Gastrocnemius medialis (tissue), 4 donors: ENCODE measurements around the gene SUGCT. TPM values are rescaled to one million over a fixed set of nuclear protein-coding genes. Genes with fewer than 3 reads are reported as not detected.

Source experiments
- ATAC-seq, 2 donors: fragments of 150-250 bp; one replicate each; pipeline ENCODE4 v1.9.1; 2016
- DNase-seq, 2 donors: peaks; one replicate each; pipeline ENCODE4 v3.0.0-alpha.2; 2019
- H3K27ac ChIP-seq, 4 donors: fragments of 200-600 bp; sonication (generic); 1 replicate in 1 of 4; 2 replicates in 3 of 4; pipeline ENCODE4 v1.5.1; 2016 to 2018; ENCODE audit warnings: mild to moderate bottlenecking in 2 of 4, moderate library complexity in 1 of 4
- H3K27me3 ChIP-seq, 3 donors: fragments of 200-600 bp; sonication (generic) in 2 of 3; 1 replicate in 1 of 3; 2 replicates in 2 of 3; pipeline versions ENCODE4 v1.5.1 to v1.6.0; 2016 to 2019; ENCODE audit warnings: mild to moderate bottlenecking in 1 of 3, moderate library complexity in 1 of 3
- H3K36me3 ChIP-seq, 2 donors: fragments of 200-600 bp; sonication (generic) in 1 of 2; one replicate each; pipeline ENCODE4 v1.5.1; 2017 to 2018
- H3K4me1 ChIP-seq, 2 donors: fragments of 200-600 bp; sonication (generic) in 1 of 2; one replicate each; pipeline ENCODE4 v1.5.1; 2016 to 2017; ENCODE audit warnings: mild to moderate bottlenecking in 2 of 2
- H3K4me3 ChIP-seq, 4 donors: fragments of 200-600 bp; sonication (generic) in 3 of 4; 1 replicate in 1 of 4; 2 replicates in 3 of 4; pipeline ENCODE4 v1.5.1; 2016 to 2019; ENCODE audit warnings: mild to moderate bottlenecking in 2 of 4
- H3K9me3 ChIP-seq, 3 donors: fragments of 200-600 bp; sonication (generic) in 2 of 3; 1 replicate in 1 of 3; 2 replicates in 2 of 3; pipeline ENCODE4 v1.5.1; 2016 to 2019
- POLR2A ChIP-seq, 2 donors: fragments of 450-650 bp; IDR thresholded peaks; one replicate each; pipeline ENCODE4 v1.6.1; 2017; ENCODE audit warnings: antibody characterized with exemption in 2 of 2, mild to moderate bottlenecking in 2 of 2, moderate library complexity in 2 of 2
- in situ Hi-C, 4 donors: fragments of 200-750 bp; cut with MboI; loops; one replicate each; pipeline versions ENCODE4 v1.15.0 to v1.8.0; 2017; ENCODE audit warnings: low sequenced_read_pairs in 4 of 4
- intact Hi-C: fragments of 100-400 bp; cut with DNase I; formaldehyde crosslinking; loops from one replicate; pipeline ENCODE4 v1.15.1; 2023; ENCODE audit warnings: low total_unique reads
- total RNA-seq, 4 donors: library from RNA; depleted of rRNA; stranded (reverse); fragments of >200 nt; gene quantifications; one replicate each; pipeline versions ENCODE4 v1.1.0 to v1.2.3, GENCODE V29; 2016
- TF ChIP-seq, protein P1 (sequence below), 5 experiments: fragments of 450-650 bp in 3 of 5; fragments of 200-600 bp in 2 of 5; sonication (generic) in 2 of 5; IDR thresholded peaks in 4 of 5; conservative IDR thresholded peaks in 1 of 5; 1 replicate in 4 of 5; 2 replicates in 1 of 5; pipeline ENCODE4 v1.5.1; 2016 to 2019; ENCODE audit warnings: antibody characterized with exemption in 5 of 5, mild to moderate bottlenecking in 3 of 5, moderate library complexity in 3 of 5

The SUGCT gene
- total RNA-seq, 4 donors from 2014 or later = 2.3 to 3.5 (median 2.9) TPM

DNA sequence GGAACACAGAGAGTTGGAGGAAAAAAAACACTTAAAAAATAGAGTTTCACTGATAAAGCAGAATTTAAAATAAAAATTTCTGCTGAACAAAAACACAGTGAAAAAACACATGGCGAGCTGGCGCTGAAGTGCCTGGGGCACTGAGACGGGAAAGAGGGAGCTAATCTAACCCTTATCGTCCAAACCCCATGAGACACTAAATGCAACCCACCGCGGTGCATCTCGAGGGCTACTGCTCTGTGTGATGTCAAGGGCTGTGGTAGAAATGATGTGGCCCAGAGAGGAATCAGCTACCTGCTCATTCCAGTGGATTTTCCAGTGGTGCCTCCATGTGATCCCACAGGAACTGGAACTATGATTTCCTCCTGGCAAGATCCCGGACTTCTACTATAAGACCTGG, 499.3 kb downstream of the SUGCT start:
- no peak overlapping the region for H3K27ac ChIP-seq
- no peak for ATAC-seq
- H3K4me1 ChIP-seq = no peaks in the 10 kb centered on the region
- in situ Hi-C loops (no loop called here), intact Hi-C loops (no loop called here)
- H3K27me3 ChIP-seq = no peaks in the 10 kb centered on the region
- DNase-seq = no peak
- TF ChIP-seq, protein P1, sequence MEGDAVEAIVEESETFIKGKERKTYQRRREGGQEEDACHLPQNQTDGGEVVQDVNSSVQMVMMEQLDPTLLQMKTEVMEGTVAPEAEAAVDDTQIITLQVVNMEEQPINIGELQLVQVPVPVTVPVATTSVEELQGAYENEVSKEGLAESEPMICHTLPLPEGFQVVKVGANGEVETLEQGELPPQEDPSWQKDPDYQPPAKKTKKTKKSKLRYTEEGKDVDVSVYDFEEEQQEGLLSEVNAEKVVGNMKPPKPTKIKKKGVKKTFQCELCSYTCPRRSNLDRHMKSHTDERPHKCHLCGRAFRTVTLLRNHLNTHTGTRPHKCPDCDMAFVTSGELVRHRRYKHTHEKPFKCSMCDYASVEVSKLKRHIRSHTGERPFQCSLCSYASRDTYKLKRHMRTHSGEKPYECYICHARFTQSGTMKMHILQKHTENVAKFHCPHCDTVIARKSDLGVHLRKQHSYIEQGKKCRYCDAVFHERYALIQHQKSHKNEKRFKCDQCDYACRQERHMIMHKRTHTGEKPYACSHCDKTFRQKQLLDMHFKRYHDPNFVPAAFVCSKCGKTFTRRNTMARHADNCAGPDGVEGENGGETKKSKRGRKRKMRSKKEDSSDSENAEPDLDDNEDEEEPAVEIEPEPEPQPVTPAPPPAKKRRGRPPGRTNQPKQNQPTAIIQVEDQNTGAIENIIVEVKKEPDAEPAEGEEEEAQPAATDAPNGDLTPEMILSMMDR (IDR thresholded peaks at IDR 0.05 in 4 of 5, conservative IDR thresholded peaks at IDR 0.05 in 1 of 5) = no peak
- no peak for TF ChIP-seq POLR2A (IDR thresholded peaks at IDR 0.05)
- H3K36me3 ChIP-seq = no peaks in the 10 kb centered on the region
- no peaks in the 10 kb centered on the region for H3K9me3 ChIP-seq
- H3K4me3 ChIP-seq = no peak overlapping the region

DNA sequence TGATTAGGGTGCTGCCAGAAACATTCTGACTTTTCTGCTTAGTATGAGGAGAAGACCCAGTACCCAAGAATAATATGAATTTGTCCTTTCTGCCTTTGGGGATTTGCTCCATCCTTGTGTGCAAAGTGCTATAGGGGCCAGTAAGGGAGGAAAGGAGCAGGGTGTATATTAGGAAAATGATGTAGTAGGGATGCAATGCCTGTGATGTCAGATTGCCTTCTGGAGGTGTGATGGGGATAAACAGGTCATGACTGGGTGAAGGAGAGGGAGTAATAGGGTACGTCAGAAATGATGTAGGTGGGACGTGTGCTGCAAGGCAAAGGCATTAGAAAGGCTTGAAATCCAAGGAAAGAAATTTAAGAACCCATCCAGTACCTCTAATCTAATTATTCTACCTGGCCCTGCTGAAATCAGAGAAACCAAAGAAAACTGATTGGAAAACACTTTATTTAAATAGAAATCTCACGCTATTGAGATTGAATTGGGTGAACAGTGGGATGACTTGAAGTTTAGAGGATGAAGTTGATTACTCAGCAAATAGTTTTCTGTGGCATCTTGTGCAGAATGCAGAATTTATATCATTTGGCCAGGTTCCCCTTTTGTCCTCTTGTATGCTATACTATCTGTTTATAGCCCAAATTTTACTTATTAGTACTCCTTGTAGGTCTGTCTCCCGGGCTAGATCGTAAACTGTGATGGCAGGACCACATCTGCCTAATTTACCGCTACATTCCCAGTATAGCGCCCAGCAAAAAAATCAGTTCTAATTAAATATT, 503.9 kb downstream of the SUGCT start:
- intact Hi-C loops (no loop called here), in situ Hi-C loops (no loop called here)
- DNase-seq (no peak), ATAC-seq (no peak)
- TF ChIP-seq, protein P1 (IDR thresholded peaks at IDR 0.05 in 4 of 5, conservative IDR thresholded peaks at IDR 0.05 in 1 of 5) = no peak
- TF ChIP-seq POLR2A (IDR thresholded peaks at IDR 0.05) = no peak
- Histone ChIP-seq H3K4me3 (no peak overlapping the region), H3K4me1 (no peaks in the 10 kb centered on the region), H3K36me3 (no peaks in the 10 kb centered on the region), H3K27ac (no peak overlapping the region), H3K27me3 (no peaks in the 10 kb centered on the region), H3K9me3 (no peaks in the 10 kb centered on the region)

DNA sequence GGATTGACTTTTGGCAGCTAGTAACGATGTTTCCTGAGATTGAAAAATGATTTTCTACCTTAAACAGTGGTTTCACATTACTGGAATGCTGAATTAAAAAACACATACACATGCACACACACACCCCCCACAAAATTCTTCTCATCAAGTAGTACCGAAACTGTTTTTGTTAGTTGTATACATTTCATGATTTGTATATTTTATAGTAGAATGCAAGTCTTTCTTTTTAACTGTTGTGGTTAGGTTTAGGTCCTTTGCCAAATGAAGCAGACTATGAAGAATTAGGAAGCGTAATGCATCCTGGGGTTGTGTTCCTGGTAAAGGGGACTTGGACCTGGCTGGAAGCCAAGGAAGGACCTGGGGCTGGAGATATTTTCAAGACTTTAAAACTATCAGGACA, 505.8 kb downstream of the SUGCT start:
- DNase-seq = no peak
- in situ Hi-C loops (no loop called here), intact Hi-C loops (no loop called here)
- ATAC-seq = no peak
- Histone ChIP-seq H3K27ac (no peak overlapping the region), H3K9me3 (no peaks in the 10 kb centered on the region), H3K4me1 (no peaks in the 10 kb centered on the region), H3K27me3 (no peaks in the 10 kb centered on the region), H3K36me3 (no peaks in the 10 kb centered on the region), H3K4me3 (no peak overlapping the region)
- TF ChIP-seq, protein P1 (IDR thresholded peaks at IDR 0.05 in 4 of 5, conservative IDR thresholded peaks at IDR 0.05 in 1 of 5) = no peak
- no peak for TF ChIP-seq POLR2A (IDR thresholded peaks at IDR 0.05)

DNA sequence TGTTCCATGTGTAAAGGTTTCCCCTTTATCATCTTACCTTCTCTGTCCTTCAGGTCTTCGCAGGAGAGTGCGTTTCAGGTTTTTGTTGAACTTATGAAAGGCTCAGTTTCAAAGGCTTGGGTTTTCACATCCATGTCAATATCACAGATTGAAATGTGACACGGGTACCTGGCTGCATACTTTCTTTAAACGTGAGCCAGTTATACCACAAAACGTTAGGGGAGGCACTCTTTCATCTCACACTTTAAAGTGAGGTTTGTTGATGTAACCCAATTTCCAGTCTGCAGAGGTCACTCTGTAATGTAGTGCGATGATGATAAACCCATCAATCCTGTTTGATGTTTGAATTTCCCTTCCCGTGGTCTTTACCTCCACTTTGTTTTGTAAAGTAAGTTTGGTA, 506.9 kb downstream of the SUGCT start:
- in situ Hi-C loops = no loop called here
- DNase-seq = no peak
- intact Hi-C loops = no loop called here

More for the DNA sequence above, 506.9 kb downstream of the SUGCT start:
- Histone ChIP-seq H3K4me3 (no peak overlapping the region), H3K36me3 (no peaks in the 10 kb centered on the region), H3K9me3 (no peaks in the 10 kb centered on the region), H3K4me1 (no peaks in the 10 kb centered on the region), H3K27ac (no peak overlapping the region), H3K27me3 (no peaks in the 10 kb centered on the region)
- ATAC-seq = no peak
- TF ChIP-seq, protein P1 (IDR thresholded peaks at IDR 0.05 in 4 of 5, conservative IDR thresholded peaks at IDR 0.05 in 1 of 5) = no peak
- no peak for TF ChIP-seq POLR2A (IDR thresholded peaks at IDR 0.05)
